HL-60/S4 treated with phorbol 12-myristate 13-acetate at 8.2 ng/mL for 4 days and 3 days (cell line): ENCODE results near the gene TBP.
"Not testable (repeated sequence)": the region's sequence is repeated elsewhere in the genome, so short reads cannot be mapped to it uniquely, and the experiment has no call there.

ENCODE experiments used
- in situ Hi-C: fragments of 300-500 bp; cut with MboI; formaldehyde crosslinking; loops from 2 replicates; pipeline ENCODE4 v1.15.0; 2022; ENCODE audit warnings: low sequenced_read_pairs

TBP gene

DNA sequence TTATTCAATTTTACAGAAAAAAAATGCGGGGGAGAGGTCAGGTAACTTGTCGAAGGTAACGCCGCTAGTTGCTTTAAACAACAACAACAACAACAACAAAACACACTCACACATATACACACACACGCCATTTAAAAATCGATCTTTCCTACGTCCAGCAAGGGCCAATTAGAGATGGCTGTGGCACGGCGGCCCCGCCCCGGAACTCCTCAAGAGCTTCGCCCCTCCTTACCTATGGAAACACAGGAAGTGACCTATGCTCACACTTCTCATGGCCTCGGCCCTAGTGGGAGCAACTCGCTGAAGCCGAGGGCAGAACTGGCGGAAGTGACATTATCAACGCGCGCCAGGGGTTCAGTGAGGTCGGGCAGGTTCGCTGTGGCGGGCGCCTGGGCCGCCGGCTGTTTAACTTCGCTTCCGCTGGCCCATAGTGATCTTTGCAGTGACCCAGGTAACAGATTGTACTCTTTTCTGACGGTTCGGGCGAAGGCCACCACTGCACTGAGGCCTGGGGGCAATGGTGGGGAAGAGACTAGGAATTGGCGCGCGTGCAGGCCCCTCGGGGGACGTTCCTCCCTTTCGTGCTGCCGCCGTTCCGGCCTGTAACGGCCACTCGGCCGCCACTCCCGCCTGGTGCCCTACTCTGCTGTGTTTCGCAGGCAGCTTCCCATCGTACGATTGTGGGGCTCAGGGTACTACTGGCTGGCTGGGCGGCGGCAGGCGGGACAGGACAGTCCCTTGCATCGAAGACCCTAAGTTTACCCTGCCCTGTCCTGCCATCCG, at the start of gene TBP:
TBP (plus strand) TSS at position 357 of the 783 bp plus-strand sequence. CDS start 2,661 bp downstream, outside the sequence.
- in situ Hi-C loops: no loop called here

GRCh38 chr6:170504479-170504878, 49.7 kb upstream of the TBP start:
- in situ Hi-C loops: no loop called here

GRCh38 chr6:170505306-170505705, 48.9 kb upstream of the TBP start:
- in situ Hi-C loops: no loop called here

DNA sequence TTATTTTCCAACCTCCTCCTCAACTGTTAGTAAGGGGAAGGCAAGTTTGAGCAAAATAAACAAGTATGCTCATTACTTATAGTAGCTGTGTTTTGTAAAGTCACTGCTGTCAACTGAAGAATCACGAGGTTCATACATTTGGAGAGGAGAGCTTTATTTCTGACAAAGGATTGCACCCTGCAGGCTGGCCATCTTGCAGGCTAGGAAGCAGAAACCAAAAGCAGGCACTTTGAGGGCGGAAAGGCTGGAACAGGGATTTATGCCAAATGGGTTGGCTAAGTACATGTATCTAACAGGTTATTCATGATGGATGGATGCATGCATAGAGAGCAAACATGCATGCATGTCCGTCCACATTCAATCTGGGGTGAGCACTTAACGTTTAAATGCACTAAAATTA, 47.7 kb upstream of the TBP start:
- in situ Hi-C loops: no loop called here

GRCh38 chr6:170507728-170508127, 46.4 kb upstream of the TBP start:
- in situ Hi-C loops: not testable (repeated sequence)

DNA sequence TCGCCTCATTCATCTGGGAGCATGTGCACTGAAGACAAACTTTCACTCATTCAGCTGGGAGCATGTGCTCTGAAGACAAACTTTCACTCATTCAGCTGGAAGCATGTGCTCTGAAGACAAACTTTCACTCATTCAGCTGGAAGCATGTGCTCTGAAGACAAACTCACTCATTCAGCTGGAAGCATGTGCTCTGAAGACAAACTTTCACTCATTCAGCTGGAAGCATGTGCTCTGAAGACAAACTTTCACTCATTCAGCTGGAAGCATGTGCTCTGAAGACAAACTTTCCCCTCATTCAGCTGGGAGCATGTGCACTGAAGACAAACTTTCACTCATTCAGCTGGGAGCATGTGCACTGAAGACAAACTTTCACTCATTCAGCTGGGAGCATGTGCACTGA, 45.9 kb upstream of the TBP start:
- in situ Hi-C loops: not testable (repeated sequence)

DNA sequence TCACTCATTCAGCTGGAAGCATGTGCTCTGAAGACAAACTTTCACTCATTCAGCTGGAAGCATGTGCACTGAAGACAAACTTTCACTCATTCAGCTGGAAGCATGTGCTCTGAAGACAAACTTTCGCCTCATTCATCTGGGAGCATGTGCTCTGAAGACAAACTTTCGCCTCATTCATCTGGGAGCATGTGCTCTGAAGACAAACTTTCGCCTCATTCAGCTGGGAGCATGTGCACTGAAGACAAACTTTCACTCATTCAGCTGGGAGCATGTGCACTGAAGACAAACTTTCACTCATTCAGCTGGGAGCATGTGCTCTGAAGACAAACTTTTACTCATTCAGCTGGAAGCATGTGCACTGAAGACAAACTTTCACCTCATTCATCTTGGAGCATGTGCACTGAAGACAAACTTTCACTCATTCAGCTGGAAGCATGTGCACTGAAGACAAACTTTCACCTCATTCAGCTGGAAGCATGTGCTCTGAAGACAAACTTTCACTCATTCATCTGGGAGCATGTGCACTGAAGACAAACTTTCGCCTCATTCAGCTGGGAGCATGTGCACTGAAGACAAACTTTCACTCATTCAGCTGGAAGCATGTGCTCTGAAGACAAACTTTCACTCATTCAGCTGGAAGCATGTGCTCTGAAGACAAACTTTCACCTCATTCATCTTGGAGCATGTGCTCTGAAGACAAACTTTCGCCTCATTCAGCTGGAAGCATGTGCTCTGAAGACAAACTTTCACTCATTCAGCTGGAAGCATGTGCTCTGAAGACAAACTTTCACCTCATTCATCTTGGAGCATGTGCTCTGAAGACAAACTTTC, 45.1 kb upstream of the TBP start:
- in situ Hi-C loops: not testable (repeated sequence)

- in situ Hi-C loops: loop anchor here (10.0 kb wide), 1 partner anchor 675 kb away; no protein-coding TSS in a partner anchor
Measured at GRCh38 chr6:170509723-170510018, 44.5 kb upstream of the TBP start.

DNA sequence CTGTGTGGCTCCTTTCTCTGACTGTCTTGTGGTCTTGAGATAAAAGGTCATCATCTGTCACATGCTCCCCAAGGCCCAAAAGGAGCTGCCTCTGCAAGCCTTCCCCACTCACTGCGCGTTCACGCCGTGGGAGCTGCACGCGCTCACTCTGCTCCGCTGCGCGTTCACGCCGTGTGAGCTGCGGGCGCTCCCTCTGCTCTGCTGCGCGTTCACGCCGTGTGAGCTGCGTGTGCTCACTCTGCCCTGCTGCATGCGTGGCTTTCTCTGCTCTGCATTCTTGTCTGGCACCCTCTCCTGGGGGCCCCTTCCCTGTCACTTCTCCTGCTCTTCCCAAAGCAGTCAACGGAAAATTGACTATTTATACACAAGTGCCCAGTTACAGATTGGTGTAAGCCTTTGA, 43.5 kb upstream of the TBP start:
- in situ Hi-C loops: loop anchor here (10.0 kb wide), 1 partner anchor 676 kb away; no protein-coding TSS in a partner anchor

DNA sequence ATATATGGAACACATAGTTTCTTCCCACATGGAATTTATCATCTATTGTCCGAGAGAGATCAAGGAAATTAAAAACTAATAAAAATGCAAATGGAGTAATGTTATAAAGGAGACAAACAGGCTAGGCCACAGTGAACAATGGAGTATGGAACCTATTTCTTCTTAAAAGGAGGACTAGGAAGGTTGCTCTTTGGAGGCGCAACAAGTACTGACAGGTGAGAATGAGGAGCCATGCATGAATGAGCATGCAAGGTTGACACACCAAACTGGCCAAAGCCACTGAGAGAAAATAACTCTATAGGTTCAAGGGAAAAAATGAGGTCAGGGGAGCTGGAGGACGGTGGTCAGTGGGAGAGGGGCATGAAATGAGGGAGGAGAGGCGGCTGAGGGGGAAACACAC, 41.9 kb upstream of the TBP start:
- in situ Hi-C loops: loop anchor here (10.0 kb wide), 1 partner anchor 677 kb away; no protein-coding TSS in a partner anchor

DNA sequence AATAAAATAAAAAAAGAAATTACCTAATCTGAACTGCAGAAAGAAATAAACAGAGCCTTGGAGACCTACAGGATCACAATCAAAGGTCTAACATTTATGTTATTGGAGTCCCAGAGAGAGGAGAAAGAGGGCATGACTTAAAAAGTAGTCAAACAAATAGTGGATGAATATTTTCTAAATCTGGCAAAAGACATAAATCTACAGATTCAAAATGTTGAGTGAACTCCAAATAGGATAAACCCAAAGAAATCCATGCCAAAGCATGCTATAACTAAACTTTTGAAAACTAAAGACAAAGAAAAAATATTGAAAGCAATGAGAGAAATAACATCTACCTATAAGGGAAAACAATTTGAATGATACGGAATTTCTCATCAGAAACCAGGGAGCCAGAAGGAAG, 39.3 kb upstream of the TBP start:
- in situ Hi-C loops: loop anchor here (10.0 kb wide), 1 partner anchor 680 kb away; no protein-coding TSS in a partner anchor

GRCh38 chr6:170516783-170517616, 37.2 kb upstream of the TBP start:
- in situ Hi-C loops: loop anchor here (10.0 kb wide), 1 partner anchor 682 kb away; no protein-coding TSS in a partner anchor

DNA sequence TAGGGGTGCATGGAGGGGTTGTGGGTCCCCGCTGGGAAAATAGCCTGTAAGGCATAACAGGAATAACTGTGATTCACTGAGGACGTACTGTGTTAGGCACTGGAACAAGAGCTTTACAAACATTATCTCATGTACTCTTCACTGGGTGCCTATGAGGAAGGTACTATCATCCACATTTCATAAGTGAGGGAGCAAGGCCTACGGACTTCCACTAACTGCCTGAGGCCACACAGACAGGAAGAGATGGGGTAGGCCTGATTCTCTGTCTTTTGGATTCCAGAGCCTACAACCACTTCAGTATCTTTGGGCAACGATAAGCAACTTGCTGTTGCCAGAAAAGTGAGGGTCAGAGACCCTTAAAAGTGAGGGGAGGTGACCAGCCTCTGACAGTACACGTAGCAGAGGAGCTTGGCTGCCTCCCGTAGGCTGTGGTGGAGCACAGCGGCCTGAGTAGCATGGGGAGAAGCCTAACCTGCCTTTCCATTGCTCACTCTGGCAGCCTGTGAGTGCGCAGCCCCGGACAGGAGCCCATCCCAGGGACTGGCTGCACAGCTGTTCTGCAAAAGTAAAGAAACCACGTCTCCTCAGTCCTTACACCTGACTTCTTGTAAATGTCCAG, 31.5 kb upstream of the TBP start:
- in situ Hi-C loops: no loop called here

DNA sequence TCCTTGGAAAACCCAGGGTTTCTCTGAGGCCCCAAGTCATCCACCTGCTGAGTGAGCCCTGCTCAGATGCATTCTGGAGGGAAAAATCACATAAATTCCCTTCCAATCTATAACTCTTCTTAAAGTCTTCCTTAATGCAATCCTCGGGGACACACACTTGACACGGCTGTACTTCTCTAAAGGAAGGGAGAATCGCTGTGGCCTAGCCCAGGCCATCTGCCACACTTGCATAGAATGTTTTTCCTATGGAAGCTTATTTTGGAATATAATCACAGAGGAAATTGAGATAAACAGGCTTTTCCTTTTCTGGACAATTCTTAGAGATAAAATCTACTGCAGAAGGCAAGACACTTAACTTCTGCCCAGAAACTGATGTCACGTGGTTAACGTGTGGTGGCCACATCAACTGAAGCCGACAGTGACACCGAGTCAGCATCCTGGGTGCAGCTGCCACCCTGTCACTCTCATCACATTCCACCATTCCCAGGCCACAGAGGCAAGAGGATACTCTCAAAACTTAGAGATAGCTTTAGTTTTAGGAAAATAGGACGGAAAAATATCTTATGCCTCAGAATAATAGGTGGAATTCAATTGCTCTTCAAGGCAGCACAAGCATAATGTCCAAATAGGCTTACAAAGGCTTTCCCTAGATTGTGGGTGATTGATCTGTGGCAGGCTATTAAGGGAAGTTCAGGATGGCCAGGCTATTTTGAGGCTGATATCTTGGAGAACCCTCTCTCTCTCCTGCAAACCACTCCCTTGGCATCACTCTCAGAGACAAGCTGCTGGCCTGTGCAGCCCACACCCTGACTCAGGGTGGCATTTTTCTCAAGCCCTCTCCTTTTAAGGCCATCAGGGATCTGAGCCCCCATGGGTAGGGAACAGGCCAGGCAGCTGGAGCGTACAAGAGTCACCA, 30.7 kb upstream of the TBP start:
- in situ Hi-C loops: no loop called here

DNA sequence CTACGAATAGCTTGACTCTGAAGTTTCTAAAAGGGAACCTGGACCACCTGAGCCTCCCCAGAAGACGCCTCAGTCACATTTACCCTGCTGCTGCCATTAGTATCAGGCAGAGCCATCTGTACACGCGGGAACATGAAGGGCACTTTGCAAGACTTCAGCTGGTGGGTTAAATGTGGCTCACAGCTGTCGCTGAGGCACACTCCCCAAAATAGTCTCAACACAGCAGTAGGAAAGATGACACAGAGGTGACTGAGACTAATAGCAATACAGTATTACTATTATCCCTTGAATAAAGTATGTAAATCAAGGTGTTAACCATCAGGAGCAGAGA, 30.0 kb upstream of the TBP start:
- in situ Hi-C loops: no loop called here

- in situ Hi-C loops: no loop called here
Measured at GRCh38 chr6:170525795-170526194, 28.4 kb upstream of the TBP start.

DNA sequence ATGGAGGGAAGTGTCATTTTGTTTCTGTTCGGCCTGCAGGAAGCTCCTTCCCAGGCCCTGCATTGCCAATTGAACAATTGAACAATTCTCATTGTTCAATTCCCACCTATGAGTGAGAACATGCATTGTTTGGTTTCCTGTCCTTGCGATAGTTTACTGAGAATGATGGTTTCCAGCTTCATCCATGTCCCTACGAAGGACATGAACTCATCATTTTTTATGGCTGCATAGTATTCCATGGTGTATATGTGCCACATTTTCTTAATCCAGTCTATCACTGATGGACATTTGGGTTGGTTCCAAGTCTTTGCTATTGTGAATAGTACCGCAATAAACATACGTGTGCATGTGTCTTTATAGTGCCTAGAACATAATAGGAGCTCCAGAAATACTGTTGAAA, 26.2 kb upstream of the TBP start:
- in situ Hi-C loops: not testable (repeated sequence)

- in situ Hi-C loops: no loop called here
Measured at GRCh38 chr6:170529839-170530469, 24.2 kb upstream of the TBP start.

GRCh38 chr6:170532867-170533488, 21.2 kb upstream of the TBP start:
- in situ Hi-C loops: no loop called here
